Fibroblast of lung (primary cell): ENCODE results near the gene SUPT3H. TPM values are rescaled to one million over a fixed set of nuclear protein-coding genes. Genes with fewer than 3 reads are reported as not detected.

Source experiments
- DNase-seq, 2 donors: peaks; one replicate each; pipeline versions ENCODE4 v3.0.0 to v3.0.0-alpha.2; 2010; ENCODE audit warnings: low read depth in 2 of 2
- H2AFZ ChIP-seq: 2 replicates; pipeline ENCODE4 v1.5.1; 2012; ENCODE audit warnings: low read length, control low read depth, inconsistent platforms
- H3K27ac ChIP-seq: 2 replicates; pipeline ENCODE4 v1.5.1; 2011; ENCODE audit warnings: low read length, control low read depth; ENCODE audit not compliant: insufficient read depth
- H3K27me3 ChIP-seq: 2 replicates; pipeline ENCODE4 v1.5.1; 2011; ENCODE audit warnings: mild to moderate bottlenecking, low read length; ENCODE audit not compliant: control insufficient read depth, insufficient read depth
- H3K36me3 ChIP-seq: 2 replicates; pipeline ENCODE4 v1.5.1; 2011; ENCODE audit warnings: low read length; ENCODE audit not compliant: control insufficient read depth, insufficient read depth
- H3K4me1 ChIP-seq: 2 replicates; pipeline ENCODE4 v1.5.1; 2011; ENCODE audit warnings: low read length; ENCODE audit not compliant: control insufficient read depth, insufficient read depth; ENCODE audit errors: extremely low read depth
- H3K4me2 ChIP-seq: 2 replicates; pipeline ENCODE4 v1.5.1; 2011; ENCODE audit warnings: low read length, control low read depth; ENCODE audit not compliant: insufficient read depth; ENCODE audit errors: extremely low read depth
- H3K4me3 ChIP-seq, 4 experiments: fragments of 200-600 bp in 1 of 4; sonication (generic) in 1 of 4; replicated peaks in 1 of 4; 2 replicates each; pipeline ENCODE4 v1.5.1; 2011 to 2016; ENCODE audit warnings: low read length in 4 of 4, low read depth in 3 of 4, mild to moderate bottlenecking in 3 of 4, control low read depth in 2 of 4, inconsistent platforms in 1 of 4, mixed read lengths in 1 of 4; ENCODE audit not compliant: insufficient read depth in 1 of 4; ENCODE audit errors: control extremely low read depth in 1 of 4
- H3K79me2 ChIP-seq: 2 replicates; pipeline ENCODE4 v1.5.1; 2012; ENCODE audit warnings: mild to moderate bottlenecking, low read length, inconsistent platforms; ENCODE audit not compliant: control insufficient read depth, insufficient read depth
- H3K9ac ChIP-seq: 2 replicates; pipeline ENCODE4 v1.5.1; 2011; ENCODE audit warnings: mild to moderate bottlenecking, low read length, control low read depth; ENCODE audit not compliant: insufficient read depth
- H3K9me3 ChIP-seq: 2 replicates; pipeline ENCODE4 v1.5.1; 2012; ENCODE audit warnings: low read depth, low read length; ENCODE audit not compliant: control insufficient read depth, insufficient read depth
- H4K20me1 ChIP-seq: 2 replicates; pipeline ENCODE4 v1.5.1; 2011; ENCODE audit warnings: low read length; ENCODE audit not compliant: control insufficient read depth, insufficient read depth; ENCODE audit errors: extremely low read depth
- CTCF ChIP-seq, 2 donors: IDR thresholded peaks in 1 of 2; conservative IDR thresholded peaks in 1 of 2; 1 replicate in 1 of 2; 2 replicates in 1 of 2; pipeline ENCODE4 v1.5.1; 2011 to 2012; ENCODE audit warnings: low read length in 2 of 2, control low read depth in 1 of 2, inconsistent platforms in 1 of 2, low read depth in 1 of 2, mild to moderate bottlenecking in 1 of 2
- EZH2 ChIP-seq: IDR thresholded peaks from 2 replicates; pipeline ENCODE4 v1.5.1; 2012; ENCODE audit warnings: low read length, control low read depth, mild to moderate bottlenecking; ENCODE audit errors: missing control alignments
- polyA plus RNA-seq, 2 donors: library from polyadenylated mRNA; depleted of rRNA in 1 of 2; stranded (reverse) in 1 of 2; unstranded in 1 of 2; fragments of >200 nt; gene quantifications; 2 replicates each; pipeline ENCODE4 v1.2.1, GENCODE V29; 2011 to 2012; ENCODE audit warnings: missing spikeins in 1 of 2
- total RNA-seq: library from RNA; depleted of rRNA; stranded (reverse); fragments of >200 nt; gene quantifications from 2 replicates; pipeline ENCODE4 v1.2.1, GENCODE V29; 2014

Gene SUPT3H
- total and polyA plus RNA-seq, 2 donors (not counting 1 experiment from before 2014, with no cell fraction given) = 8.3 to 8.5 TPM

DNA sequence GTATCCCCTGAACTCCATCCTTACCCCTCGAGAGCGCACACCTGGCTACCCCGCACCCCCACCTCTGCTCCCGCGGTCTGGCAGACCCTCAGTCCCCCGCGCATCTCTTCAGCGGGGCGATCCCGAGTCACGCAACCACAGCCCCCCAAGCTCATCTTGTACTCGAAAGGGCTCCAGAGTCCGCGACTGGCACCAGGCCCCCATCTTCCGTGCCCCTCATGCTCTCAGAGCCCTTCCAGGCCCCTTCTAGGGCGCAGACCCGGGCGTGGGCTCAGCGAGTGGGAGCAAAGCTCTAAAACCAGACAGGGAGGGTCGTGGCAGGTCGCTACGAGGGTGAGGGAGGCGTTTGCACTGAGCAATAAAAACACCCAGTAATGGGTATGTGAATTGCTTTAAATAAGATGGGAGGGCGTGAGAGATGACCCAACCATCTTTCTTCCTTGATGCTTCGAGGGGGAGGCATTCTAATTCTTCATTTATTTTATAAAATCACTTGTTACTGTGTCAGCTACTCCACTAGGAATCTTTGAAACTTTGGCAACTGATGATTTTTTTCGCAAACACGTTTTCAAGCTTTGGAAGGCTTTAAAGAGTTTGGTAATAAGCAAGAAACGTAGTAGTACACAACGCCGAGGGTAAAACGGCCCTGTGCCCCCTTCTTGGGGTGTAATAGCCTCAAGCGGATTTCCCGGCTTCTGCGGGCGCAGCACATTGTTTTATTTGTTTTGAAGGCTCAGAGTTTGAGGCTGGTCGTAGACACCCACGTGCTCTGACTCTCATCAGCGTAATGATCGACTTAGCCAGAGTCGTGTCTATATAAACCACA, 42.6 kb upstream of the SUPT3H start:
- Histone ChIP-seq H3K27me3 (no peaks in the 10 kb centered on the region), H3K4me2 (peak overlapping the region; percentile 73), H3K4me1 (peaks cover 3% of the 10 kb centered on the region), H2AFZ (no peak overlapping the region), H3K9ac (no peak overlapping the region), H3K27ac (no peak overlapping the region), H4K20me1 (no peaks in the 10 kb centered on the region), H3K9me3 (no peaks in the 10 kb centered on the region), H3K79me2 (peaks cover 36% of the 10 kb centered on the region), H3K4me3 (peak overlapping the region; percentile 85 to 87 (median 86)), H3K36me3 (no peaks in the 10 kb centered on the region)
- peak; percentile 72 to 89 for DNase-seq
- TF ChIP-seq CTCF (conservative IDR thresholded peaks at IDR 0.05 in 1 of 2, IDR thresholded peaks at IDR 0.05 in 1 of 2; ENCODE audit: low read depth in 1 of 2, low read length in 2 of 2) = no peak
- TF ChIP-seq EZH2 = no peak

DNA sequence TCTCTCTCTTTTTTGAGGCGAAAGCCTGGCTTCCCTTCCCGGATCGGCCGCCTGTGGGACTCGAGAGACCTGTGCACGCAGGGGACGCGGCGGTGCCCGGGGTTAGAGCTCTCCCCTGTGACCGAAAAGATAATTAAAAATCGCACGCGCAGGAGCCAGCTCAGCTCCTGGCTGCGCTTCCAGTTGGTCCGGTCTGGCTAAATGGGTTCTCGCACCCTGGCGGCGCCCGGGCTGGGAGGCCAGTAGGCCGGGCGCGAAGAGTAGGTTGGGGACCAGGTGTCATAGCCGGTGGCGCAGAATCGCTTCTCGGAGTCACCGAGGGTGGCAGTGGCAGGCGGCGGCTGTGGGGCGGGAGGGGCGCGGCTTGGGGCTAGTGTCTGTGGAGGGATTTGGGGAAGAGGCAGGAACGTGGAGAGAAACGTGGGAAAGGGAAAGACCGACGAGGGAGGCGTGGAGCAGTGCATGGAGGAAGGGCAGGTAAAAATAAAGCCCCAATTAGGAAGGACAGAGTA, 41.9 kb upstream of the SUPT3H start:
- peak; percentile 64 to 73 for DNase-seq
- H2AFZ ChIP-seq = peak overlapping the region; percentile 44

More for the DNA sequence above, 41.9 kb upstream of the SUPT3H start:
- Histone ChIP-seq H3K9me3 (no peaks in the 10 kb centered on the region), H3K79me2 (peaks cover 30% of the 10 kb centered on the region), H3K36me3 (no peaks in the 10 kb centered on the region), H3K4me1 (peaks cover 3% of the 10 kb centered on the region), H3K4me2 (peak overlapping the region; percentile 73), H3K27me3 (no peaks in the 10 kb centered on the region), H3K9ac (peak overlapping the region; percentile 8), H4K20me1 (no peaks in the 10 kb centered on the region), H3K4me3 (peak overlapping the region; percentile 85 to 87 (median 86)), H3K27ac (no peak overlapping the region)
- TF ChIP-seq CTCF (conservative IDR thresholded peaks at IDR 0.05 in 1 of 2, IDR thresholded peaks at IDR 0.05 in 1 of 2; ENCODE audit: low read depth in 1 of 2, low read length in 2 of 2) = peak in 1 of 2 donors; percentile 43
- no peak for TF ChIP-seq EZH2
